ENCODE measurements around the gene CADM1. TPM values are rescaled to one million over a fixed set of nuclear protein-coding genes. Genes with fewer than 3 reads are reported as not detected.

CADM1 gene
- total and polyA plus RNA-seq, 10 donors: 1.4 to 18.8 (median 10.4) TPM

DNA sequence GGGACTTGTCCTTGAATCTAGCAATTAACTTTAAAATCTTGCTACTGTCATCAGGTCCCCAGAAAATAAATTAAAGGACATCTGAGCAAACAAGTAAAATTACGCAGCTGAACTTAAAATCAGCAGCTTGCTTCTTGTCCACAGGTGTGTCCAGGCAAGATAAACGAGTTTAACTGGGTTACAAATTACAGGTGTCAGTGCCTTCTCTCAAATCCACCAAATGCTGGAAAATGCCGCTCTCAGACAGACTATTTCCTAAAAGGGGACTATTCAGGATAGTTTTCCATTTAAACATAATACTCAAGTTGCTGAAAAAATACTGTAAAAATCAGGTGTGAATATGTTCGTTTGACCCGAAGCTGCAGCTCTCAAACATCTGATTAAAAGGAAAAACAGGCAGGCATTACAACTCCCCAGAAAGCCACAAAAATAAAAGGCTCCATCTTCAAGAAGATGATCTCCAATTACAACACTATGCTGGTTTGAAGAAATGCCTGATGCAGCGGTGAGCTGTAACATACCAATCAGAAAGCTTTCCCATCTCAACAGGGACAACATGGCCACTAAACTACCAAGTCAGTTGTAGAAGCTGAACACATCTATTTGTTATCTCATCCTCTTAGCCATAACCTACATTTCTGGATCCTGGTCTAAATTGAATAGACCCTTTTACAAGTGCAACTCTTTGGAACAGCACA, 82.1 kb downstream of the CADM1 start:
- H3K4me1 ChIP-seq: no peaks in the 10 kb centered on the region
- H3K9me3 ChIP-seq: no peaks in the 10 kb centered on the region
- intact Hi-C loops (cut with DNase I; ENCODE audit: low total_unique reads): no loop called here
- 78 to 90% (median 80%) methylated on average over 6 of the region's 6 CpGs for WGBS, 5 donors
- no peak overlapping the region for H3K4me3 ChIP-seq
- H3K36me3 ChIP-seq: no peaks in the 10 kb centered on the region
- DNase-seq: no peak
- H3K27ac ChIP-seq: no peak overlapping the region
- H3K27me3 ChIP-seq (replicated peaks in 1 of 7): no peaks in the 10 kb centered on the region
- TF ChIP-seq, protein P1, sequence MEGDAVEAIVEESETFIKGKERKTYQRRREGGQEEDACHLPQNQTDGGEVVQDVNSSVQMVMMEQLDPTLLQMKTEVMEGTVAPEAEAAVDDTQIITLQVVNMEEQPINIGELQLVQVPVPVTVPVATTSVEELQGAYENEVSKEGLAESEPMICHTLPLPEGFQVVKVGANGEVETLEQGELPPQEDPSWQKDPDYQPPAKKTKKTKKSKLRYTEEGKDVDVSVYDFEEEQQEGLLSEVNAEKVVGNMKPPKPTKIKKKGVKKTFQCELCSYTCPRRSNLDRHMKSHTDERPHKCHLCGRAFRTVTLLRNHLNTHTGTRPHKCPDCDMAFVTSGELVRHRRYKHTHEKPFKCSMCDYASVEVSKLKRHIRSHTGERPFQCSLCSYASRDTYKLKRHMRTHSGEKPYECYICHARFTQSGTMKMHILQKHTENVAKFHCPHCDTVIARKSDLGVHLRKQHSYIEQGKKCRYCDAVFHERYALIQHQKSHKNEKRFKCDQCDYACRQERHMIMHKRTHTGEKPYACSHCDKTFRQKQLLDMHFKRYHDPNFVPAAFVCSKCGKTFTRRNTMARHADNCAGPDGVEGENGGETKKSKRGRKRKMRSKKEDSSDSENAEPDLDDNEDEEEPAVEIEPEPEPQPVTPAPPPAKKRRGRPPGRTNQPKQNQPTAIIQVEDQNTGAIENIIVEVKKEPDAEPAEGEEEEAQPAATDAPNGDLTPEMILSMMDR (IDR thresholded peaks at IDR 0.05 in 8 of 11, conservative IDR thresholded peaks at IDR 0.05 in 3 of 11): no peak
- TF ChIP-seq POLR2A (IDR thresholded peaks at IDR 0.05) (no peak), POLR2AphosphoS5 (IDR thresholded peaks at IDR 0.05) (no peak)

DNA sequence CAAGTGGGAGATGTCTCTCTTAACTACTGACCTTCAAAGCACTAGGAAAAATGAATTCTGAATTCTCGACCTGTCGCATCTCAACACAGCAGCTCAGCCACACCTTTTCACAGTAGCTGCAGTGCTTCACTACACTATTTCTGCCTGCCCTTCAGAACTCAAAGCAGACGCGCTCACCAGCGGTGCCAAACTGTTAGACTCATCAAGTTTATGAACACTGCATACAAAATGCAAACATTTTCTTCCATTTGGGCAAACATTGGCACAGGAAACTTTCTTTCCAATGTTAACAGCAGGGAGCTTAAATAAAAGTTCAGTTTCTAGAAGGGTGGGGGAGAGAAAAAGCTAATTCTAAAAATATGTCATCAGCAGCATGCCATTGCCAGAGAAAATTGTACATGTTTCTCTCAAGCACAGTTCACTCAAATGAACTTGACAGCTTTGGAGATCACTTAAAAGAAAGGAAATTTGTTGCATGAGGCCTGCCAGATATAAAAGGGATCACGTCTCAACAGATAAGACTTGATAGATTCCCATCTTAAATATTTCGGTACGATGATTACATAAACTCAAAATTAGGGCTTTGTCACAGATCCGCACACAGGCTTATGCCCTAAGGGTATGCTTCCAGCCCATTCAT, 82.7 kb downstream of the CADM1 start:
- TF ChIP-seq POLR2A (IDR thresholded peaks at IDR 0.05): no peak
- TF ChIP-seq POLR2AphosphoS5 (IDR thresholded peaks at IDR 0.05): no peak
- Histone ChIP-seq H3K27ac (no peak overlapping the region), H3K27me3 (replicated peaks in 1 of 7) (no peaks in the 10 kb centered on the region), H3K36me3 (no peaks in the 10 kb centered on the region), H3K4me3 (no peak overlapping the region), H3K4me1 (no peaks in the 10 kb centered on the region), H3K9me3 (no peaks in the 10 kb centered on the region)
- WGBS, 5 donors: 74 to 90% (median 84%) methylated on average over 9 of the region's 9 CpGs
- DNase-seq: no peak
- intact Hi-C loops (cut with DNase I; ENCODE audit: low total_unique reads): no loop called here

DNA sequence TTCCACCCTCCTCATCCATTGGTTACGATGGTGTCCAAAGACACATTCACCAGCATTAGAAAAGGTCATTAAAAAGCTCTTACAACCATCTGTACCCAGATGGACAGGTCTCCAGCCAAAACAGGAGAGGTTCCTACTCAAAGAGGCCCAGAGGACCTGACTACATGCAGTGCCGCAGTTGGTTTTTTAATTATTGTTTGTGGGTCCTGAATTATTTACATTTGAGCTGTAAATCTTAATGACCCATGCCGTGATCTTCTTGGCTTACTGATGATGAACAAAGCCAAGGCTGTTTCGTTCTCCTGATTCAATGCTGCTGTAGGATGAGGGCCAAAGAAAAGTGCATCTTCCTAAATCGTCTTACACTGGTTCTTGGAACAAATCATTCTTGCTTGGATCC, 83.7 kb downstream of the CADM1 start:
- TF ChIP-seq POLR2A (IDR thresholded peaks at IDR 0.05): no peak
- TF ChIP-seq, protein P1 (IDR thresholded peaks at IDR 0.05 in 8 of 11, conservative IDR thresholded peaks at IDR 0.05 in 3 of 11): no peak
- no peak for TF ChIP-seq POLR2AphosphoS5 (IDR thresholded peaks at IDR 0.05)
- H3K36me3 ChIP-seq: no peaks in the 10 kb centered on the region
- intact Hi-C loops (cut with DNase I; ENCODE audit: low total_unique reads): no loop called here
- WGBS, 5 donors: 82 to 94% (median 89%) methylated on average over 5 of the region's 5 CpGs
- no peaks in the 10 kb centered on the region for H3K9me3 ChIP-seq
- no peak overlapping the region for H3K4me3 ChIP-seq
- DNase-seq: no peak
- no peaks in the 10 kb centered on the region for H3K27me3 ChIP-seq (replicated peaks in 1 of 7)
- no peaks in the 10 kb centered on the region for H3K4me1 ChIP-seq
- H3K27ac ChIP-seq: no peak overlapping the region

DNA sequence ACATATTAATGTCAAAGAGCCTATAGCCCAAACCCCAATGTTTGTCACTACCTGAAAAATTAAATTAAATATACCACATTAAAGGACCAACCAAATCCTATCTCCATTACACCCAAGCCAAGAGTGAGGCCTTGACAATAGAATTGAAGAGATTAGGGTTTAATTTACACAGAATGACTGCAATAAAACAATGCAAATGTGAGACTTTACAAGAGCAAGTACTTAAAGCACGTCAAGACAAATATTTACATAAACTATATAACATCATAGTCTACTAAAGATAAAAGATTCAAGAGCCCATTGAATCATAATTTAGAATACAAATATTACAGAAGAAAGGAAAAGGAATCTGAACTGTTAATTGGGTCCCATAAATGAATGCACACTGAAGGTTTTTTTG, 85.6 kb downstream of the CADM1 start:
- Histone ChIP-seq H3K4me1 (no peaks in the 10 kb centered on the region), H3K4me3 (no peak overlapping the region), H3K36me3 (no peaks in the 10 kb centered on the region), H3K9me3 (no peaks in the 10 kb centered on the region), H3K27ac (no peak overlapping the region), H3K27me3 (replicated peaks in 1 of 7) (no peaks in the 10 kb centered on the region)
- 65 to 84% (median 79%) methylated on average over 1 of the region's 1 CpG for WGBS, 5 donors
- no peak for TF ChIP-seq POLR2AphosphoS5 (IDR thresholded peaks at IDR 0.05)
- TF ChIP-seq POLR2A (IDR thresholded peaks at IDR 0.05): no peak
- TF ChIP-seq, protein P1 (IDR thresholded peaks at IDR 0.05 in 8 of 11, conservative IDR thresholded peaks at IDR 0.05 in 3 of 11): no peak
- intact Hi-C loops (cut with DNase I; ENCODE audit: low total_unique reads): no loop called here
- no peak for DNase-seq
